KBM-7 (cell line): ENCODE measurements around the gene IL17RC.
"Not testable (repeated sequence)": the region's sequence is repeated elsewhere in the genome, so short reads cannot be mapped to it uniquely, and the experiment has no call there.

Experiments used
- DNase-seq: peaks from one replicate; pipeline ENCODE4 v3.0.0-alpha.2; 2015
- in situ Hi-C: fragments of 300-500 bp; cut with MboI; formaldehyde crosslinking; loops from 2 replicates; pipeline ENCODE4 v1.14.3; 2020; ENCODE audit warnings: low sequenced_read_pairs, low pct_unique_long_range_greater_than_20kb, mixed read lengths

The IL17RC gene

GRCh38 chr3:9916734-9917680 is at the start of gene IL17RC:
Gene IL17RC (plus strand): TSS chr3:9917098. CDS start chr3:9917316, 218 bp downstream.
- DNase-seq: peak; percentile 84
- in situ Hi-C loops: no loop called here

GRCh38 chr3:9867106-9867505 is 49.8 kb upstream of the IL17RC start:
- in situ Hi-C loops: no loop called here
- no peak for DNase-seq

- no peak for DNase-seq
- in situ Hi-C loops: no loop called here
Observed at GRCh38 chr3:9869955-9870354, 46.9 kb upstream of the IL17RC start.

GRCh38 chr3:9870978-9871377 is 45.9 kb upstream of the IL17RC start:
- in situ Hi-C loops: no loop called here
- DNase-seq: no peak

- DNase-seq, in situ Hi-C loops: not testable (repeated sequence)
Observed at GRCh38 chr3:9872067-9872466, 44.8 kb upstream of the IL17RC start.

GRCh38 chr3:9875448-9875847 is 41.5 kb upstream of the IL17RC start:
- no peak for DNase-seq
- in situ Hi-C loops: no loop called here

GRCh38 chr3:9876255-9876654 is 40.6 kb upstream of the IL17RC start:
- in situ Hi-C loops, DNase-seq: not testable (repeated sequence)

GRCh38 chr3:9876991-9877390 is 39.9 kb upstream of the IL17RC start:
- DNase-seq: no peak
- in situ Hi-C loops: no loop called here

GRCh38 chr3:9878700-9879099 is 38.2 kb upstream of the IL17RC start:
- in situ Hi-C loops: no loop called here
- no peak for DNase-seq

GRCh38 chr3:9879830-9880549 is 36.9 kb upstream of the IL17RC start, which contains the start of gene CIDEC:
Gene CIDEC (minus strand): TSS chr3:9880253. CDS start chr3:9878486, 1,767 bp downstream.
- DNase-seq: no peak
- in situ Hi-C loops: no loop called here

- in situ Hi-C loops: no loop called here
Observed at GRCh38 chr3:9881441-9881840, 35.5 kb upstream of the IL17RC start.

GRCh38 chr3:9883706-9884554 is 33.0 kb upstream of the IL17RC start:
- DNase-seq: no peak
- in situ Hi-C loops: no loop called here

More at GRCh38 chr3:9881441-9881840, 35.5 kb upstream of the IL17RC start:
- DNase-seq: no peak

- DNase-seq: no peak
- in situ Hi-C loops: no loop called here
Observed at GRCh38 chr3:9884555-9885165, 32.2 kb upstream of the IL17RC start.

- no peak for DNase-seq
- in situ Hi-C loops: no loop called here
Observed at GRCh38 chr3:9886328-9886727, 30.6 kb upstream of the IL17RC start.

- in situ Hi-C loops: no loop called here
- DNase-seq: peak; percentile 38
Observed at GRCh38 chr3:9887480-9887879, 29.4 kb upstream of the IL17RC start.

GRCh38 chr3:9888540-9888939 is 28.4 kb upstream of the IL17RC start:
- in situ Hi-C loops: no loop called here
- DNase-seq: no peak

- DNase-seq: no peak
- in situ Hi-C loops: no loop called here
Observed at GRCh38 chr3:9889405-9889804, 27.5 kb upstream of the IL17RC start.

- DNase-seq: peak; percentile 89
- in situ Hi-C loops: no loop called here
Observed at GRCh38 chr3:9890249-9891071, 26.4 kb upstream of the IL17RC start, which contains the start of gene JAGN1. Gene JAGN1 (plus strand): TSS chr3:9890610. CDS start chr3:9890723, 113 bp downstream.
